Tongue (tissue), 2 donors: ENCODE results near the gene DIP2C. TPM values are rescaled to one million over a fixed set of nuclear protein-coding genes. Genes with fewer than 3 reads are reported as not detected.
"Not testable (repeated sequence)": the region's sequence is repeated elsewhere in the genome, so short reads cannot be mapped to it uniquely, and the experiment has no call there.

ENCODE experiments used
- DNase-seq: peaks from one replicate; pipeline ENCODE4 v3.0.0-alpha.2; 2015
- total RNA-seq: library from RNA; depleted of rRNA; stranded (reverse); fragments of >200 nt; gene quantifications from one replicate; pipeline ENCODE4 v1.2.3, GENCODE V29; 2014

DIP2C gene
- total RNA-seq, 1 donor from 2014 or later, result 39.0 TPM

- DNase-seq, result not testable (repeated sequence)
Observed at GRCh38 chr10:347774-348173, 341.7 kb downstream of the DIP2C start.

DNA sequence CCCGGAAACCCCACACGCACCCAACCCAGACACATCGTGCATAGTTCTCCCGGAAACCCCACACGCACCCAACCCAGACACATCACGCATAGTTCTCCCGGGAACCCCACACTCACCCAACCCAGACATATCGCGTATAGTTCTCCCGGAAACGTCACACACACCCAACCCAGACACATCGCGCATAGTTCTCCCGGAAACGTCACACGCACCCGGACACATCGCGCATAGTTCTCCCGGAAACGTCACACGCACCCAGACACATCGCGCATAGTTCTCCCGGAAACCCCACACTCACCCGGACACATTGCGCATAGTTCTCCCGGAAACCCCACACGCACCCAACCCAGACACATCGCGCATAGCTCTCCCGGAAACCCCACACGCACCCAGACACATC, 342.3 kb downstream of the DIP2C start:
- not testable (repeated sequence) for DNase-seq

- no peak for DNase-seq
Observed at GRCh38 chr10:344582-345200, 344.8 kb downstream of the DIP2C start.

DNA sequence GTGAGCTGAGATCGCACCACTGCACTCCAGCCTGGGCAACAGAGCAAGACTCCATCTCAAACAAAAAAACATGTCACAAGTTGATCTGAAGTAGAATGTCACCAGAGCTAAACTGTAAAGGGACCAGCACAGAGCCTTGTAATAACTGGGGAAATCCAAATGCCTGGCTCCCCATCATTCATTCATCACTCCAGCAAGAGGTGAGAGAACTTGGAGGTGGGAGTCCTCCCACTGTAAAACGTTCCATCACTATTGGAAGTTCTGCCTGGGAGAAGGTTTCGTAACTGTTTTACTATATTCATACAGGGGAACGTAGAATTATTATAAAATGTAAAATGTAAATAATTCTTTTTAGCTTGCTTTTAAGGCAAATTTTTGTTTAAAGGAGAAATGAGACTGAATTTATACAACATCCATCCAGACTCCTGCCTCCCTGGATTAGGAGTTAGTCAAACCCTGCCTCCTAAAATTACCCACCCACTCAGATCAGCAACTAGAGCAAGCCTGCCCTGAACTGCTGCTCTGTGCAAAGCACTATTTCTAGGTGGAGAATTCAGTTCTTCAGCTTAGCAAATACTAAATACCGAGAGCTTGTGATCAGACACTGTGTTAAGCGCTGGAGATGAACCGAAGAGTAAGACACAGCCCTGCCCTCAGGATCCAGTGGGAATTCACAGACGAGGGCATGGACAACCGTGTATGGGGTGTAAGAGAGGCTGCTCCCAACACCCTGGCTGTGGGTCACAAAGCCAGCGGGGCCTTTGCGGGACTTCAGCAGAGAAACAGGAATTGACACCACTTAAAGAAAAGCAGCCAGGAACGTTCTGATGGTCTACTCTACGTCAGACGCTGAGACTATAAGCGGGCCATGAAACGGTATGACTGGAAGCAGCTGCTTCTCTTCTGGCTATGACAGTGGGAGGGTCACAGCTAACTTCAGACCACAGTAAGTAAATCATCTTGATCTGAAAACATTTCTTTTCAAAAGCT, 345.9 kb downstream of the DIP2C start:
- no peak for DNase-seq

- no peak for DNase-seq
Observed at GRCh38 chr10:341081-341740, 348.3 kb downstream of the DIP2C start.

- DNase-seq, result no peak
Observed at GRCh38 chr10:340646-341045, 348.8 kb downstream of the DIP2C start.

- DNase-seq, result no peak
Observed at GRCh38 chr10:339038-339391, 350.5 kb downstream of the DIP2C start.

GRCh38 chr10:338171-339037, 351.1 kb downstream of the DIP2C start:
- DNase-seq, result peak; percentile 59

DNA sequence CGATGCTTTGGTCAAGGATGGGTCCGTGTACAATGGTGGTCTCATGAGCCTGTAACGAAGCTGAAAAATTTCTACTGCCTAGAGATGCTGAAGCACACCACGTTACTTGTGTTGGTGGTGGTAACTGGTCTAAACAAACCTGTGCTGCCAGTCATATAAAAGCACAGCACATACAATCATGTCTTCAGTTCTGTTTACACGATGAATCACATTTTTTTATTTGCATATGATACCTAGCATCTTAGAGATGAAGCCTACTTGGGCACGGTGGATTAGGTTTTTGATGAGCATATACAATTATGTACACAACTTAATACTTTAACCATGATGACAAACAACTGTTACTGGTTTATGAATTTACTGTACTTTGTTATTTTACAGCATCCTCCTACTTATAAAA, 353.2 kb downstream of the DIP2C start:
- no peak for DNase-seq

GRCh38 chr10:335151-335800, 354.2 kb downstream of the DIP2C start:
- DNase-seq, result no peak

- no peak for DNase-seq
Observed at GRCh38 chr10:331186-331585, 358.3 kb downstream of the DIP2C start.

DNA sequence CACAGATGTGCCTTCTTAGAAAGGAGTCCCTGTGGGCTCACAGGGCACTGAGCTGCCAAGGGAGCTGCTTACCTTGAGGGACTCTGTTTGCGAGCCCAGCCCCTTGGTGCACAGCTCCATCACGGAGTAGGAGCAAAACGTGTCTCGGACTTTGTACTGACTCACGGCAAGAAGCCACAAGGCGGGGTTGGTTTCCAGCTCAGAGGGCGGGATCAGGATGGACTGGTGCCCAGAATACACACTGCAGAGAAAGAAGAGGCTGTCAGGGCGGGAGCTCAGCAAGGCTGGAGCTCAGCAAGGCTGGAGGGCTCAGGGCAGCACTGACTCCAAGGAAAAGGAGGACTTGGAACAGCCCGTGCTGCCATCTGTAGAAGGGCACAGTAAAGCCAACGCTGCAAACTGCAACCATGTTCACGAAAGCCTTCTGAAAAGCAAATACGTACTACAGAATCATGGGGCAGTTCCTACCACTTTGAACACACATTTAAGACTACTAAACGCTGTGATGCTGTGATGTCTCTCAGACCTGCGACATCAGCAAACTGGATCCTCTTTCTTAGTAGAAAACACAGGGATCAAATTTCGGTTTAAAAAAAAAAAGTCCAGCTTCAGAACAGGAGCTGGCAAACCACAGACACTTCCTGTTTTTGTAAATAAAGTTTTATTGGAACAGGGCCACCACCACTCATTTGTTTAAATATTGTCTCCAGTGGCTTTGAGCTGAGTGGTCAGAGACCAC, 359.9 kb downstream of the DIP2C start:
- peak; percentile 96 for DNase-seq

GRCh38 chr10:327889-328852, 361.3 kb downstream of the DIP2C start:
- DNase-seq, result peak; percentile 81

- no peak for DNase-seq
Observed at GRCh38 chr10:326894-327635, 362.4 kb downstream of the DIP2C start.

- peak; percentile 50 for DNase-seq
Observed at GRCh38 chr10:326350-326749, 363.1 kb downstream of the DIP2C start.

- no peak for DNase-seq
Observed at GRCh38 chr10:325282-325681, 364.2 kb downstream of the DIP2C start.

DNA sequence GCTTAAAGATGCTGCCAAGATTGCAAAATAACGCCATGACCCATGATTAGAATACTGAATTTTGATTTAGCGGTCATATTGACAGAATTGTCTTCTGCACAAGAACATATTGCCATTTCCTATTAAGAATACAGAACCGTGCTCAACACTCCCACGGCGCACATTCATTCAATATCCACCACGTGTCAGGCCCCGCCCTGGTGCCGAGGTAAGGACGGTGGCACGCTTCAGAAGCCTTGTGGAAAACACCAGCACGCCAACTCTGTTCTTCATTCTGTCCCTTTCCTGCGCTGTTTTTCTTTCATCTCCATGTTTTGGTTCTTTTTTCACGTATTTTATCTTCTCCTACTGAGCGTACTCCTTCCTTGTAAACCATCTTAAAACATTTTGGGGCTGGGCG, 364.9 kb downstream of the DIP2C start:
- no peak for DNase-seq

- DNase-seq, result peak; percentile 28
Observed at GRCh38 chr10:323651-324293, 365.7 kb downstream of the DIP2C start.
